CD14-positive monocyte (primary cell): ENCODE data around the gene CGB1. TPM values are rescaled to one million over a fixed set of nuclear protein-coding genes. Genes with fewer than 3 reads are reported as not detected.

Experiments
- DNase-seq, 3 donors: peaks; one replicate each; pipeline ENCODE4 v3.0.0-alpha.2; 2011 to 2022
- H2AFZ ChIP-seq: 2 replicates; pipeline ENCODE4 v1.6.0; 2012; ENCODE audit warnings: mild to moderate bottlenecking, low read depth, low read length, inconsistent platforms; ENCODE audit not compliant: insufficient read depth, poor library complexity, severe bottlenecking
- H3K27ac ChIP-seq, 2 donors: 1 replicate in 1 of 2; 2 replicates in 1 of 2; pipeline ENCODE4 v1.5.1; 2012 to 2013; ENCODE audit warnings: low read length in 2 of 2, control low read depth in 1 of 2, inconsistent platforms in 1 of 2, low read depth in 1 of 2, mild to moderate bottlenecking in 1 of 2
- H3K27me3 ChIP-seq, 2 donors: one replicate each; pipeline versions ENCODE4 v1.6.0 to v1.6.1; 2011 to 2013; ENCODE audit warnings: low read length in 2 of 2; ENCODE audit not compliant: control insufficient read depth in 2 of 2, insufficient read depth in 2 of 2
- H3K36me3 ChIP-seq, 2 donors: replicated peaks in 1 of 2; 1 replicate in 1 of 2; 2 replicates in 1 of 2; pipeline versions ENCODE4 v1.5.1 to v1.6.1; 2012 to 2013; ENCODE audit warnings: low read length in 2 of 2, control low read depth in 1 of 2, inconsistent platforms in 1 of 2, mild to moderate bottlenecking in 1 of 2; ENCODE audit not compliant: insufficient read depth in 2 of 2, control insufficient read depth in 1 of 2
- H3K4me1 ChIP-seq, 2 donors: 1 replicate in 1 of 2; 2 replicates in 1 of 2; pipeline versions ENCODE4 v1.5.1 to v1.6.1; 2012 to 2013; ENCODE audit warnings: low read length in 2 of 2, control low read depth in 1 of 2, inconsistent platforms in 1 of 2, mild to moderate bottlenecking in 1 of 2, moderate library complexity in 1 of 2; ENCODE audit not compliant: insufficient read depth in 2 of 2, control insufficient read depth in 1 of 2
- H3K4me2 ChIP-seq: replicated peaks from 2 replicates; pipeline ENCODE3; 2012; ENCODE audit warnings: low read length, moderate library complexity, mild to moderate bottlenecking; ENCODE audit not compliant: poor library complexity, severe bottlenecking; ENCODE audit errors: extremely low read depth
- H3K4me3 ChIP-seq, 3 experiments: fragments of 200-600 bp in 1 of 3; sonication (generic) in 1 of 3; replicated peaks in 1 of 3; 1 replicate in 2 of 3; 2 replicates in 1 of 3; pipeline ENCODE4 v1.5.1; 2011 to 2013; ENCODE audit warnings: low read length in 3 of 3, mild to moderate bottlenecking in 3 of 3, control low read depth in 2 of 3, low read depth in 2 of 3, inconsistent platforms in 1 of 3, moderate library complexity in 1 of 3
- H3K79me2 ChIP-seq: 2 replicates; pipeline ENCODE4 v1.6.0; 2012; ENCODE audit warnings: mild to moderate bottlenecking, control low read depth, inconsistent platforms, low read length, moderate library complexity; ENCODE audit not compliant: insufficient read depth
- H3K9ac ChIP-seq: 2 replicates; pipeline ENCODE4 v1.6.0; 2017; ENCODE audit warnings: low read length, mild to moderate bottlenecking; ENCODE audit not compliant: insufficient read depth, poor library complexity, severe bottlenecking
- H3K9me3 ChIP-seq, 2 donors: replicated peaks in 1 of 2; 1 replicate in 1 of 2; 2 replicates in 1 of 2; pipeline versions ENCODE4 v1.5.1 to v1.6.1; 2012 to 2013; ENCODE audit warnings: low read length in 2 of 2, control low read depth in 1 of 2; ENCODE audit not compliant: control insufficient read depth in 1 of 2, insufficient read depth in 1 of 2
- H4K20me1 ChIP-seq: 2 replicates; pipeline ENCODE4 v1.6.0; 2012; ENCODE audit warnings: mild to moderate bottlenecking, low read length, control low read depth, moderate library complexity; ENCODE audit not compliant: insufficient read depth
- H3K27ac Mint-ChIP-seq, 7 donors: one replicate each; pipeline ENCODE4 v1.8.0; 2020; ENCODE audit warnings: mild to moderate bottlenecking in 7 of 7, mixed read lengths in 7 of 7, moderate library complexity in 6 of 7, inconsistent platforms in 2 of 7
- H3K27me3 Mint-ChIP-seq, 3 donors: one replicate each; pipeline ENCODE4 v1.8.0; 2021 to 2022; ENCODE audit warnings: low read depth in 3 of 3, mild to moderate bottlenecking in 3 of 3, mixed read lengths in 3 of 3, moderate library complexity in 3 of 3, inconsistent platforms in 1 of 3
- H3K36me3 Mint-ChIP-seq, 2 donors: one replicate each; pipeline ENCODE4 v1.8.0; 2020; ENCODE audit warnings: mixed read lengths in 2 of 2, inconsistent platforms in 1 of 2, mild to moderate bottlenecking in 1 of 2
- H3K4me1 Mint-ChIP-seq: one replicate; pipeline ENCODE4 v1.8.0; 2020; ENCODE audit warnings: mild to moderate bottlenecking, mixed read lengths
- H3K4me3 Mint-ChIP-seq, 2 donors: one replicate each; pipeline ENCODE4 v1.8.0; 2020; ENCODE audit warnings: mild to moderate bottlenecking in 2 of 2, mixed read lengths in 2 of 2, moderate library complexity in 1 of 2
- H3K9me3 Mint-ChIP-seq, 7 donors: one replicate each; pipeline ENCODE4 v1.8.0; 2020 to 2022; ENCODE audit warnings: mixed read lengths in 7 of 7, mild to moderate bottlenecking in 6 of 7, moderate library complexity in 6 of 7, inconsistent platforms in 2 of 7
- CTCF ChIP-seq: fragments of 200-600 bp; IDR thresholded peaks from one replicate; pipeline ENCODE4 v1.8.0; 2022; ENCODE audit warnings: antibody characterized with exemption, mild to moderate bottlenecking
- WGBS: methylation state at CpG from one replicate; pipeline ENCODE4 v1.1.5; 2013; ENCODE audit warnings: missing lambda C conversion rate; ENCODE audit not compliant: insufficient coverage; 5-methylcytosine and 5-hydroxymethylcytosine counted together
- intact Hi-C, 2 donors: fragments of 100-400 bp; cut with micrococcal nuclease; formaldehyde crosslinking; loops; one replicate each; pipeline versions ENCODE4 v1.15.0 to v1.15.1; 2023
- polyA plus RNA-seq, 3 donors: library from polyadenylated mRNA; depleted of rRNA in 1 of 3; unstranded in 2 of 3; stranded (reverse) in 1 of 3; fragments of 300-500 nt in 2 of 3; fragments of >200 nt in 1 of 3; fragmentation: Illumina TruSeq in 2 of 3; gene quantifications; 1 replicate in 2 of 3; 2 replicates in 1 of 3; pipeline ENCODE4 v1.2.3, GENCODE V29; 2012 to 2021

CGB1 gene
- polyA plus RNA-seq, 3 donors: not detected

- Histone ChIP-seq H3K27ac (no peak overlapping the region), H3K4me3 (no peak overlapping the region), H3K9ac (no peak overlapping the region), H3K27me3 (peaks cover 27 to 80% of the 10 kb centered on the region in 2 donors), H4K20me1 (no peaks in the 10 kb centered on the region), H3K9me3 (peaks cover 0 to 7% of the 10 kb centered on the region in 2 donors), H3K79me2 (no peaks in the 10 kb centered on the region), H3K4me1 (no peaks in the 10 kb centered on the region), H3K36me3 (no peaks in the 10 kb centered on the region), H2AFZ (no peak overlapping the region), H3K4me2 (no peak overlapping the region)
- peaks cover 74 to 86% (median 78%) of the 10 kb centered on the region in 3 donors for H3K27me3 Mint-ChIP-seq
- intact Hi-C loops: no loop called here
- 97% methylated on average over 19 of the region's 21 CpGs for WGBS
- H3K4me1 Mint-ChIP-seq: peaks cover 11% of the 10 kb centered on the region
- H3K9me3 Mint-ChIP-seq: peaks cover 0 to 33% (median 17%) of the 10 kb centered on the region in 7 donors
- peak overlapping the region in 1 of 2 donors; percentile 52 for H3K4me3 Mint-ChIP-seq
- TF ChIP-seq CTCF: no peak
- H3K36me3 Mint-ChIP-seq: peaks cover 3 to 8% of the 10 kb centered on the region in 2 donors
- H3K27ac Mint-ChIP-seq: no peak overlapping the region
- DNase-seq: no peak
These were observed 33.7 kb upstream of the CGB1 start for GRCh38 chr19:49070416-49070815.

GRCh38 chr19:49069026-49069425 is 32.3 kb upstream of the CGB1 start:
- H3K9ac ChIP-seq: no peak overlapping the region
- H3K27ac Mint-ChIP-seq: no peak overlapping the region
- no peak overlapping the region for H3K4me2 ChIP-seq
- no peaks in the 10 kb centered on the region for H4K20me1 ChIP-seq
- H3K9me3 Mint-ChIP-seq: peaks cover 0 to 36% (median 17%) of the 10 kb centered on the region in 7 donors
- 91% methylated on average over 9 of the region's 9 CpGs for WGBS
- TF ChIP-seq CTCF: no peak
- H2AFZ ChIP-seq: no peak overlapping the region
- H3K4me1 Mint-ChIP-seq: peaks cover 10% of the 10 kb centered on the region
- H3K4me1 ChIP-seq: no peaks in the 10 kb centered on the region
- H3K27me3 ChIP-seq: peaks cover 36 to 88% of the 10 kb centered on the region in 2 donors
- no peak overlapping the region for H3K27ac ChIP-seq
- H3K4me3 Mint-ChIP-seq: no peak overlapping the region
- intact Hi-C loops: no loop called here
- H3K36me3 Mint-ChIP-seq: peaks cover 3 to 8% of the 10 kb centered on the region in 2 donors
- DNase-seq: no peak
- peaks cover 81 to 92% (median 84%) of the 10 kb centered on the region in 3 donors for H3K27me3 Mint-ChIP-seq
- no peaks in the 10 kb centered on the region for H3K36me3 ChIP-seq
- H3K9me3 ChIP-seq: peaks cover 0 to 7% of the 10 kb centered on the region in 2 donors
- no peak overlapping the region for H3K4me3 ChIP-seq
- no peaks in the 10 kb centered on the region for H3K79me2 ChIP-seq
